ENCODE results near the gene NUDT15. TPM values are rescaled to one million over a fixed set of nuclear protein-coding genes. Genes with fewer than 3 reads are reported as not detected.

NUDT15 gene
- total and polyA plus RNA-seq, 8 donors = 0.89 to 22.5 (median 16.9) TPM; not detected in 1

GRCh38 chr13:48069573-48069972 lies 32.0 kb downstream of the NUDT15 start:
- TF ChIP-seq POLR2A (IDR thresholded peaks at IDR 0.05) (no peak), POLR2AphosphoS5 (IDR thresholded peaks at IDR 0.05) (no peak), EP300 (IDR thresholded peaks at IDR 0.05) (no peak)
- TF ChIP-seq, protein P1, sequence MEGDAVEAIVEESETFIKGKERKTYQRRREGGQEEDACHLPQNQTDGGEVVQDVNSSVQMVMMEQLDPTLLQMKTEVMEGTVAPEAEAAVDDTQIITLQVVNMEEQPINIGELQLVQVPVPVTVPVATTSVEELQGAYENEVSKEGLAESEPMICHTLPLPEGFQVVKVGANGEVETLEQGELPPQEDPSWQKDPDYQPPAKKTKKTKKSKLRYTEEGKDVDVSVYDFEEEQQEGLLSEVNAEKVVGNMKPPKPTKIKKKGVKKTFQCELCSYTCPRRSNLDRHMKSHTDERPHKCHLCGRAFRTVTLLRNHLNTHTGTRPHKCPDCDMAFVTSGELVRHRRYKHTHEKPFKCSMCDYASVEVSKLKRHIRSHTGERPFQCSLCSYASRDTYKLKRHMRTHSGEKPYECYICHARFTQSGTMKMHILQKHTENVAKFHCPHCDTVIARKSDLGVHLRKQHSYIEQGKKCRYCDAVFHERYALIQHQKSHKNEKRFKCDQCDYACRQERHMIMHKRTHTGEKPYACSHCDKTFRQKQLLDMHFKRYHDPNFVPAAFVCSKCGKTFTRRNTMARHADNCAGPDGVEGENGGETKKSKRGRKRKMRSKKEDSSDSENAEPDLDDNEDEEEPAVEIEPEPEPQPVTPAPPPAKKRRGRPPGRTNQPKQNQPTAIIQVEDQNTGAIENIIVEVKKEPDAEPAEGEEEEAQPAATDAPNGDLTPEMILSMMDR (IDR thresholded peaks at IDR 0.05) = no peak
- DNase-seq = no peak
- H3K9me3 ChIP-seq = peaks cover 24 to 65% (median 38%) of the 10 kb centered on the region in 4 donors
- H3K27ac ChIP-seq = no peak overlapping the region
- no peaks in the 10 kb centered on the region for H3K4me1 ChIP-seq
- H3K27me3 ChIP-seq = no peaks in the 10 kb centered on the region
- H3K4me3 ChIP-seq = no peak overlapping the region
- 96 to 100% (median 97%) methylated on average over 1 of the region's 1 CpG for WGBS, 5 donors
- intact Hi-C loops (cut with DNase I; ENCODE audit: low total_unique reads) = no loop called here
- H3K36me3 ChIP-seq = peaks cover 43 to 100% (median 96%) of the 10 kb centered on the region in 4 donors

DNA sequence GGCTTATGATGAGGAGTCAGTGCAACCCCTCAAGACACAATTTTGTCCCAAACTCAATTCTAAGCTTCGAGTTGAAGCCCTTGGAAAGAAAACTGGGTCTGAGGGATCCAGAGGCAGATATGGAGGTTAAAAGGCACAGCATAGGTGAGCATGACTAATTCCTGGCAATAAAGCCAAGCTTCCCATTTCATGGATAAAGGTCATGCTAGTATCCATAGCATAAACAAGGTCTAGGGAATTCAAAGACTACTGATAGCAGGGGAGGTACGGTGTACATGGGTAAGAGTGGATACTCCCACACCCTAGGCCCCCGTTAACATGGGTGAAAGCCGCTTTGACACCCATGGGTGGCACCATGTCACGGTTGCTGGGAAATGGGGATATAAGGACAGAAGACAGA lies 33.4 kb downstream of the NUDT15 start:
- no peak for DNase-seq
- intact Hi-C loops (cut with DNase I; ENCODE audit: low total_unique reads) = no loop called here
- H3K9me3 ChIP-seq = peaks cover 24 to 65% (median 38%) of the 10 kb centered on the region in 4 donors
- H3K36me3 ChIP-seq = peaks cover 41 to 100% (median 99%) of the 10 kb centered on the region in 4 donors
- H3K27ac ChIP-seq = no peak overlapping the region
- no peaks in the 10 kb centered on the region for H3K4me1 ChIP-seq
- TF ChIP-seq POLR2AphosphoS5 (IDR thresholded peaks at IDR 0.05) = no peak
- TF ChIP-seq POLR2A (IDR thresholded peaks at IDR 0.05) = no peak
- TF ChIP-seq, protein P1 (IDR thresholded peaks at IDR 0.05) = no peak
- no peak for TF ChIP-seq EP300 (IDR thresholded peaks at IDR 0.05)
- H3K4me3 ChIP-seq = no peak overlapping the region
- no peaks in the 10 kb centered on the region for H3K27me3 ChIP-seq
- WGBS, 5 donors = 77 to 98% (median 83%) methylated on average over 5 of the region's 5 CpGs

- Histone ChIP-seq H3K27me3 (no peaks in the 10 kb centered on the region), H3K9me3 (peaks cover 24 to 59% (median 38%) of the 10 kb centered on the region in 4 donors), H3K4me3 (no peak overlapping the region), H3K27ac (no peak overlapping the region), H3K4me1 (no peaks in the 10 kb centered on the region), H3K36me3 (peaks cover 40 to 100% (median 99%) of the 10 kb centered on the region in 4 donors)
- TF ChIP-seq, protein P1 (IDR thresholded peaks at IDR 0.05) = no peak
- TF ChIP-seq POLR2A (IDR thresholded peaks at IDR 0.05) (no peak), EP300 (IDR thresholded peaks at IDR 0.05) (no peak), POLR2AphosphoS5 (IDR thresholded peaks at IDR 0.05) (no peak)
- no peak for DNase-seq
- intact Hi-C loops (cut with DNase I; ENCODE audit: low total_unique reads) = no loop called here
- 90 to 98% (median 96%) methylated on average over 3 of the region's 3 CpGs for WGBS, 5 donors
Measured at GRCh38 chr13:48072304-48072703, 34.8 kb downstream of the NUDT15 start.

GRCh38 chr13:48072787-48073186 lies 35.3 kb downstream of the NUDT15 start:
- Histone ChIP-seq H3K9me3 (peaks cover 24 to 54% (median 37%) of the 10 kb centered on the region in 4 donors), H3K36me3 (peaks cover 42 to 100% (median 99%) of the 10 kb centered on the region in 4 donors), H3K27me3 (no peaks in the 10 kb centered on the region), H3K4me1 (no peaks in the 10 kb centered on the region), H3K27ac (no peak overlapping the region), H3K4me3 (no peak overlapping the region)
- DNase-seq = no peak
- TF ChIP-seq EP300 (IDR thresholded peaks at IDR 0.05) (no peak), POLR2AphosphoS5 (IDR thresholded peaks at IDR 0.05) (no peak), POLR2A (IDR thresholded peaks at IDR 0.05) (no peak)
- TF ChIP-seq, protein P1 (IDR thresholded peaks at IDR 0.05) = no peak
- 97 to 99% (median 98%) methylated on average over 2 of the region's 2 CpGs for WGBS, 5 donors
- intact Hi-C loops (cut with DNase I; ENCODE audit: low total_unique reads) = no loop called here

All from stomach (tissue), 9 donors.